ENCODE data around the gene SLC6A3.

SLC6A3 gene

GRCh38 chr5:1405539-1406530, 39.4 kb downstream of the SLC6A3 start:
- no peak for DNase-seq (ENCODE audit: low spot score)

- DNase-seq (ENCODE audit: low spot score), result no peak
These were observed 40.1 kb downstream of the SLC6A3 start for GRCh38 chr5:1405121-1405520.

- no peak for DNase-seq (ENCODE audit: low spot score)
These were observed 41.2 kb downstream of the SLC6A3 start for GRCh38 chr5:1404062-1404461.

- no peak for DNase-seq (ENCODE audit: low spot score)
These were observed 42.5 kb downstream of the SLC6A3 start for GRCh38 chr5:1402611-1403255.

- no peak for DNase-seq (ENCODE audit: low spot score)
These were observed 43.6 kb downstream of the SLC6A3 start for GRCh38 chr5:1401536-1402138.

- no peak for DNase-seq (ENCODE audit: low spot score)
These were observed 44.3 kb downstream of the SLC6A3 start for GRCh38 chr5:1400936-1401335.

- no peak for DNase-seq (ENCODE audit: low spot score)
These were observed 44.9 kb downstream of the SLC6A3 start for GRCh38 chr5:1400211-1400855.

GRCh38 chr5:1399737-1400136, 45.5 kb downstream of the SLC6A3 start:
- DNase-seq (ENCODE audit: low spot score), result no peak

- DNase-seq (ENCODE audit: low spot score), result no peak
These were observed 48.9 kb downstream of the SLC6A3 start for GRCh38 chr5:1396293-1396816.

GRCh38 chr5:1394881-1395860, 50.1 kb downstream of the SLC6A3 start:
- DNase-seq (ENCODE audit: low spot score), result no peak

- DNase-seq (ENCODE audit: low spot score), result no peak
These were observed 51.4 kb downstream of the SLC6A3 start for GRCh38 chr5:1393571-1394501.

- DNase-seq (ENCODE audit: low spot score), result no peak
These were observed 52.3 kb downstream of the SLC6A3 start for GRCh38 chr5:1392801-1393565.

- no peak for DNase-seq (ENCODE audit: low spot score)
These were observed 53.0 kb downstream of the SLC6A3 start for GRCh38 chr5:1392261-1392660.

GRCh38 chr5:1391691-1392090, 53.5 kb downstream of the SLC6A3 start:
- no peak for DNase-seq (ENCODE audit: low spot score)

GRCh38 chr5:1390861-1391600, 54.2 kb downstream of the SLC6A3 start:
- DNase-seq (ENCODE audit: low spot score), result no peak

- no peak for DNase-seq (ENCODE audit: low spot score)
These were observed 54.9 kb downstream of the SLC6A3 start for GRCh38 chr5:1390333-1390732.

- no peak for DNase-seq (ENCODE audit: low spot score)
These were observed 56.8 kb downstream of the SLC6A3 start for GRCh38 chr5:1388383-1388967.

GRCh38 chr5:1387876-1388275, 57.4 kb downstream of the SLC6A3 start:
- no peak for DNase-seq (ENCODE audit: low spot score)

Data from iPS-NIHi11 (cell line).